Measurements from ENCODE around the gene SLC37A1.
"Not testable (repeated sequence)": the region's sequence is repeated elsewhere in the genome, so short reads cannot be mapped to it uniquely, and the experiment has no call there.

The SLC37A1 gene

GRCh38 chr21:42624095-42624790 lies 110.6 kb downstream of the SLC37A1 start:
- DNase-seq: no peak
- H3K27me3 ChIP-seq (ENCODE audit: insufficient read depth, low read depth, severe bottlenecking): no peaks in the 10 kb centered on the region
- H3K9me3 ChIP-seq (ENCODE audit: severe bottlenecking): peaks cover 5% of the 10 kb centered on the region

DNA sequence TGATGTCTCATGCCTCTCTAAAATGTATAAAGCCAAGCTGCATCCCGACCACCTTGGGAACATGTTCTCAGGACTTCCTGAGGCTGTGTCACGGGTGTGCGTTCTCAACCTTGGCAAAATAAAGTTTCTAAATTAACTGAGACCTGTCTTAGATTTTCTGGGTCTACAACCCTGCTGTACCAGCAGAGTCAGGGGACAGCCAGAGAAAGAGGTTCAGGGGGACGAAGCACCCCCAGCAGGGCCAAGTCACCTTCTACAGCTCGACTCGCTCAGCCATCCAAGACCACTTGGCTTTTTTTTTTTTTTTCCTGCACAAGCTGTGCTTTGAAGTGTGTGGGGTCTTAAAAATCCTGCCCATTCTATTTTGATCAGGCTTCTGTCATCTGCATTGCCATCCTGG lies 111.3 kb downstream of the SLC37A1 start:
- no peak for DNase-seq
- H3K27ac ChIP-seq: no peak overlapping the region
- H3K9me3 ChIP-seq (ENCODE audit: severe bottlenecking): peaks cover 5% of the 10 kb centered on the region
- H3K4me3 ChIP-seq (ENCODE audit: low read depth, low read length): no peak overlapping the region
- H3K36me3 ChIP-seq: no peaks in the 10 kb centered on the region
- TF ChIP-seq, protein P1, sequence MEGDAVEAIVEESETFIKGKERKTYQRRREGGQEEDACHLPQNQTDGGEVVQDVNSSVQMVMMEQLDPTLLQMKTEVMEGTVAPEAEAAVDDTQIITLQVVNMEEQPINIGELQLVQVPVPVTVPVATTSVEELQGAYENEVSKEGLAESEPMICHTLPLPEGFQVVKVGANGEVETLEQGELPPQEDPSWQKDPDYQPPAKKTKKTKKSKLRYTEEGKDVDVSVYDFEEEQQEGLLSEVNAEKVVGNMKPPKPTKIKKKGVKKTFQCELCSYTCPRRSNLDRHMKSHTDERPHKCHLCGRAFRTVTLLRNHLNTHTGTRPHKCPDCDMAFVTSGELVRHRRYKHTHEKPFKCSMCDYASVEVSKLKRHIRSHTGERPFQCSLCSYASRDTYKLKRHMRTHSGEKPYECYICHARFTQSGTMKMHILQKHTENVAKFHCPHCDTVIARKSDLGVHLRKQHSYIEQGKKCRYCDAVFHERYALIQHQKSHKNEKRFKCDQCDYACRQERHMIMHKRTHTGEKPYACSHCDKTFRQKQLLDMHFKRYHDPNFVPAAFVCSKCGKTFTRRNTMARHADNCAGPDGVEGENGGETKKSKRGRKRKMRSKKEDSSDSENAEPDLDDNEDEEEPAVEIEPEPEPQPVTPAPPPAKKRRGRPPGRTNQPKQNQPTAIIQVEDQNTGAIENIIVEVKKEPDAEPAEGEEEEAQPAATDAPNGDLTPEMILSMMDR (IDR thresholded peaks at IDR 0.05; ENCODE audit: low read depth, low read length): no peak
- H3K27me3 ChIP-seq (ENCODE audit: insufficient read depth, low read depth, severe bottlenecking): no peaks in the 10 kb centered on the region

More at GRCh38 chr21:42624095-42624790, 110.6 kb downstream of the SLC37A1 start:
- H3K36me3 ChIP-seq: no peaks in the 10 kb centered on the region
- H3K4me3 ChIP-seq (ENCODE audit: low read depth, low read length): no peak overlapping the region
- TF ChIP-seq, protein P1 (IDR thresholded peaks at IDR 0.05; ENCODE audit: low read depth, low read length): no peak
- H3K27ac ChIP-seq: no peak overlapping the region

DNA sequence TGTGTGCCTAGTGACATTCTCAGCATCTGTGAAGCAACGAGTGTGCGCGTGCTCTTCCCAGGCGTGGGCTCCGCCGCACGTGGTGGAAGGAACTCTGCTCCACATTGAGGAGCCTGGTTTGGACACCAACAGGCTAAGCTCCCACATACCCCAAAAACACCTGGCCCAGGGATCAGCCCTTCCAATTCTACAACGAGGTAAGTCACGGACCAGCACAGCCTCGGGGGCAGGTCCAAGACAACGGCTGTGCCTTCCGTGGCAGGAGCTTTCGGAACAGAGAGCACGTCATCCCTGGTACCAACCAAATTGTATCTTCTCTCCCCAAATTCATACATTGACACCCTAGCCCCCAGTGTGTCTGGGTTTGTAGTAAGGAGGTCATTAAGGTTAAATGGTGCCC lies 112.5 kb downstream of the SLC37A1 start:
- H3K4me3 ChIP-seq (ENCODE audit: low read depth, low read length): no peak overlapping the region
- no peaks in the 10 kb centered on the region for H3K9me3 ChIP-seq (ENCODE audit: severe bottlenecking)
- H3K27me3 ChIP-seq (ENCODE audit: insufficient read depth, low read depth, severe bottlenecking): no peaks in the 10 kb centered on the region
- no peaks in the 10 kb centered on the region for H3K36me3 ChIP-seq
- no peak overlapping the region for H3K27ac ChIP-seq
- TF ChIP-seq, protein P1 (IDR thresholded peaks at IDR 0.05; ENCODE audit: low read depth, low read length): no peak
- DNase-seq: no peak

- no peak for DNase-seq
- H3K4me3 ChIP-seq (ENCODE audit: low read depth, low read length): no peak overlapping the region
- no peaks in the 10 kb centered on the region for H3K36me3 ChIP-seq
- H3K27me3 ChIP-seq (ENCODE audit: insufficient read depth, low read depth, severe bottlenecking): no peaks in the 10 kb centered on the region
- H3K9me3 ChIP-seq (ENCODE audit: severe bottlenecking): no peaks in the 10 kb centered on the region
- H3K27ac ChIP-seq: no peak overlapping the region
- TF ChIP-seq, protein P1 (IDR thresholded peaks at IDR 0.05; ENCODE audit: low read depth, low read length): no peak
These were observed 114.1 kb downstream of the SLC37A1 start for GRCh38 chr21:42627527-42628289.

GRCh38 chr21:42628466-42629061 lies 114.9 kb downstream of the SLC37A1 start:
- not testable (repeated sequence) for DNase-seq; H3K27me3 ChIP-seq (ENCODE audit: insufficient read depth, low read depth, severe bottlenecking); H3K27ac ChIP-seq; H3K9me3 ChIP-seq (ENCODE audit: severe bottlenecking); H3K36me3 ChIP-seq; H3K4me3 ChIP-seq (ENCODE audit: low read depth, low read length)

DNA sequence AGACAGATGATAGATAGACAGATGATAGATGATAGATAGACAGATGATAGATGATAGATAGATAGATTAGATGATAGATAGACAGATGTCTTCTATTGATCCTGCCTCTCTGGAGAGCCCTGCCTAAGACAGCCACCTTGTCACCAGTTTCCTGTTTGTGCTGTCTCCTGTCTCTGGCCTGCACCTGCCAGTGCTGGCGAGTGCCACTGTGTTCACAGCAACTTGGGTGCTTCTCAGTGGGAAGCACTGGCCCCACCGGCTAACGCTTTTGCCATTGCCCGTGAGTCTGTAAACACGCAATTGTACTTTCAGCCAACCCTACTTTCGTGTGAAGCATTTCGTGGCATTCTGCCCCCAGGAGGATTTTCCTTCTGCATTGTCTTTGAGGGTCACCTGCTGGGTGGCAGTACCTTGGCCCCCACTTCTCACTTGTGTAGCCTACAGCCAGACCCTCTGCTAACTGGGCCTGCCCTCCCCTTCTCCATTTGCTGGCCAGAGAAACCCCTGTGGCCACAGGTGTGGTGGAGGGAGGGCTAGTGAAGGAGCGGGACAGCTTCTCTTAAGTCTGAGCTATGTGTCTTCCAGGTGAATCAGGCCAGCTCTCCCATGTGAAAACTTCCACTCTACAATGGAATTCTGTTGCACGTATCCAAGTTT lies 116.4 kb downstream of the SLC37A1 start:
- no peak overlapping the region for H3K27ac ChIP-seq
- H3K27me3 ChIP-seq (ENCODE audit: insufficient read depth, low read depth, severe bottlenecking): no peaks in the 10 kb centered on the region
- H3K4me3 ChIP-seq (ENCODE audit: low read depth, low read length): no peak overlapping the region
- TF ChIP-seq, protein P1 (IDR thresholded peaks at IDR 0.05; ENCODE audit: low read depth, low read length): no peak
- no peaks in the 10 kb centered on the region for H3K36me3 ChIP-seq
- H3K9me3 ChIP-seq (ENCODE audit: severe bottlenecking): no peaks in the 10 kb centered on the region
- DNase-seq: no peak
